Heart right ventricle (tissue), 16 donors: ENCODE data around the gene OR5T2. TPM values are rescaled to one million over a fixed set of nuclear protein-coding genes. Genes with fewer than 3 reads are reported as not detected.
"Not testable (repeated sequence)": the region's sequence is repeated elsewhere in the genome, so short reads cannot be mapped to it uniquely, and the experiment has no call there.

Experiments used
- ATAC-seq, 8 donors: fragments of 200-7000 bp; cut with Tn5 transposase; one replicate each; pipeline ENCODE4 v1.9.1; 2020; ENCODE audit warnings: mild to moderate bottlenecking in 8 of 8, moderate library complexity in 8 of 8, moderate number of reproducible peaks in 1 of 8
- DNase-seq, 2 donors: peaks; one replicate each; pipeline ENCODE4 v3.0.0-alpha.2; 2020
- H3K27ac ChIP-seq, 10 donors: fragments of 200-600 bp; sonication (generic) in 2 of 10; one replicate each; pipeline versions ENCODE4 v1.5.0 to v1.8.0; 2020 to 2022; ENCODE audit warnings: mild to moderate bottlenecking in 3 of 10
- H3K27me3 ChIP-seq, 7 donors: fragments of 200-600 bp; one replicate each; pipeline ENCODE4 v1.8.0; 2021 to 2022; ENCODE audit warnings: mild to moderate bottlenecking in 2 of 7
- H3K36me3 ChIP-seq, 9 donors: fragments of 200-600 bp; sonication (generic) in 1 of 9; one replicate each; pipeline versions ENCODE4 v1.5.0 to v1.8.0; 2020 to 2022; ENCODE audit warnings: mild to moderate bottlenecking in 2 of 9
- H3K4me1 ChIP-seq, 9 donors: fragments of 200-600 bp; sonication (generic) in 1 of 9; one replicate each; pipeline versions ENCODE4 v1.5.0 to v1.8.0; 2020 to 2022; ENCODE audit warnings: mild to moderate bottlenecking in 4 of 9
- H3K4me3 ChIP-seq, 10 donors: fragments of 200-600 bp; sonication (generic) in 2 of 10; one replicate each; pipeline versions ENCODE4 v1.5.0 to v1.8.0; 2020 to 2022; ENCODE audit warnings: mild to moderate bottlenecking in 7 of 10, moderate library complexity in 2 of 10
- H3K9me3 ChIP-seq, 11 donors: fragments of 200-600 bp in 10 of 11; sonication (generic) in 2 of 11; one replicate each; pipeline versions ENCODE4 v1.5.0 to v1.8.0; 2013 to 2022; ENCODE audit warnings: mild to moderate bottlenecking in 2 of 11, control low read depth in 1 of 11, moderate library complexity in 1 of 11
- CTCF ChIP-seq, 9 donors: fragments of 200-600 bp; sonication (generic) in 2 of 9; IDR thresholded peaks; one replicate each; pipeline versions ENCODE4 v1.5.0 to v1.8.0; 2021 to 2022; ENCODE audit warnings: antibody characterized with exemption in 9 of 9, mild to moderate bottlenecking in 5 of 9, moderate library complexity in 1 of 9
- WGBS, 2 donors: extraction: QIAGEN DNeasy Blood & Tissue Kit; methylation state at CpG; one replicate each; pipeline ENCODE4 v1.1.7; 2013; ENCODE audit warnings: inconsistent platforms in 1 of 2; 5-methylcytosine and 5-hydroxymethylcytosine counted together
- intact Hi-C, 10 donors: fragments of 100-400 bp; cut with DNase I; formaldehyde crosslinking; loops; one replicate each; pipeline versions ENCODE4 v1.11.1 to v1.14.2; 2022
- long read RNA-seq, 3 donors: library from polyadenylated mRNA; unstranded; transcript quantifications; one replicate each; pipeline ENCODE4 v2.0.0, GENCODE V29; 2020 to 2021
- polyA plus RNA-seq, 2 donors: library from polyadenylated mRNA; stranded (reverse); fragments of 200-250 nt; gene quantifications; one replicate each; pipeline ENCODE4 v1.2.3, GENCODE V29; 2013
- total RNA-seq, 10 donors: library from RNA; stranded (reverse); fragmentation: NEBNext Ultra II Directional in 3 of 10; extraction: Animal tissue kit (Norgen Biotek cat#: 25700) in 3 of 10; gene quantifications; one replicate each; pipeline versions ENCODE4 v1.2.1 to v1.2.4, GENCODE V29; 2021 to 2023
- donor health status: Arrhythmogenic right ventricular cardiomyopathy.
- donor health status: ischemic (EF 13 %, LVEDD 7.1; RV severe dilation, severe dysfunction).
- donor health status: healthy with polysubstance abuse.
- donor health status: DM: no; HTN: yes; CAD: no.
- donor health status: DM: no; HTN: no; CAD: no.
- donor health status: ischemic (EF 25% LVEDD 6.9; RV normal size, moderate dysfunction).
- donor health status: ischemic (EF 25% LVEDD 5.7; RV mildly dilated, moderate dysfunction).
- donor health status: healthy.
- donor health status: DM: yes; HTN: yes; CAD: no.
- donor health status: Ischemic cardiomyopathy.
- donor health status: ischemic (EF 35%, LVEDD 5.7; RV mildly dilated, moderate dysfunction).
- donor health status: nonischemic (EF 11% LVEDD 7.7; RV severe dilation, severe dysfunction).
- donor health status: DM: yes; HTN: yes; CAD: no.
- donor health status: PGD.
- donor health status: ischemic (EF 29% LVEDD 5.4; RV normal size, mild dysfunction).
- donor health status: nonischemic (EF 23%, LVEDD 6.1; RV moderate dilation, normal function).

OR5T2 gene
- not detected for total RNA-seq
- polyA plus RNA-seq, result not detected
- long read RNA-seq, donor 1, result 0 reads
- long read RNA-seq, donor 2, result 0 reads
- long read RNA-seq, donor 3, result 0 reads

- H3K4me3 ChIP-seq, result no peak within 1 kb of the TSS
- TF ChIP-seq CTCF (IDR thresholded peaks at IDR 0.05), result no peak
- no peaks in the 10 kb centered on the region for H3K4me1 ChIP-seq
- 46% methylated on average over 1 of the region's 1 CpG for whole genome bisulfite sequencing, 2 donors
- no peaks in the 10 kb centered on the region for H3K36me3 ChIP-seq
- H3K27ac ChIP-seq, result no peak within 1 kb of the TSS
- H3K9me3 ChIP-seq, result peaks cover 0 to 18% (median 0%) of the 10 kb centered on the region in 11 donors
- intact Hi-C loops, result no loop called here
- ATAC-seq (no peak), DNase-seq (no peak)
- H3K27me3 ChIP-seq, result no peaks in the 10 kb centered on the region
Measured at GRCh38 chr11:56234155-56234554, at the start of gene OR5T2. OR5T2 (minus strand) TSS chr11:56234255; CDS start chr11:56233062, 1,193 bp downstream.

GRCh38 chr11:56273854-56274253 lies 39.8 kb upstream of the OR5T2 start, which contains the start of gene OR5T1:
OR5T1 (plus strand) TSS chr11:56274154; CDS start chr11:56275639, 1,485 bp downstream.
- Histone ChIP-seq H3K4me3 (no peak within 1 kb of the TSS), H3K36me3 (no peaks in the 10 kb centered on the region), H3K27ac (no peak within 1 kb of the TSS), H3K27me3 (no peaks in the 10 kb centered on the region), H3K9me3 (peaks cover 0 to 40% (median 6%) of the 10 kb centered on the region in 11 donors), H3K4me1 (no peaks in the 10 kb centered on the region)
- no peak for DNase-seq
- no peak for TF ChIP-seq CTCF (IDR thresholded peaks at IDR 0.05)
- ATAC-seq, result no peak
- intact Hi-C loops, result no loop called here

- no peak overlapping the region for H3K27ac ChIP-seq
- peaks cover 0 to 42% (median 8%) of the 10 kb centered on the region in 11 donors for H3K9me3 ChIP-seq
- H3K4me1 ChIP-seq, result no peaks in the 10 kb centered on the region
- no peaks in the 10 kb centered on the region for H3K27me3 ChIP-seq
- TF ChIP-seq CTCF (IDR thresholded peaks at IDR 0.05), result no peak
- WGBS, 2 donors, result 63 to 65% methylated on average over 3 of the region's 3 CpGs
- DNase-seq, result no peak
- H3K36me3 ChIP-seq, result no peaks in the 10 kb centered on the region
- intact Hi-C loops, result no loop called here
- no peak overlapping the region for H3K4me3 ChIP-seq
- no peak for ATAC-seq
Measured at GRCh38 chr11:56271092-56271491, 37.0 kb upstream of the OR5T2 start.

GRCh38 chr11:56251954-56252353 lies 17.9 kb upstream of the OR5T2 start, which contains the start of gene OR5T3:
OR5T3 (plus strand) TSS chr11:56252254; CDS start chr11:56252254, 0 bp downstream.
- peaks cover 0 to 7% (median 0%) of the 10 kb centered on the region in 11 donors for H3K9me3 ChIP-seq
- no peak within 1 kb of the TSS for H3K4me3 ChIP-seq
- no peak within 1 kb of the TSS for H3K27ac ChIP-seq
- DNase-seq (no peak), ATAC-seq (no peak)
- H3K36me3 ChIP-seq, result no peaks in the 10 kb centered on the region
- TF ChIP-seq CTCF (IDR thresholded peaks at IDR 0.05), result no peak
- H3K4me1 ChIP-seq, result no peaks in the 10 kb centered on the region
- H3K27me3 ChIP-seq, result no peaks in the 10 kb centered on the region
- intact Hi-C loops, result no loop called here

- ATAC-seq, H3K4me3 ChIP-seq, H3K36me3 ChIP-seq, DNase-seq, intact Hi-C loops, H3K4me1 ChIP-seq, H3K27ac ChIP-seq, H3K27me3 ChIP-seq: not testable (repeated sequence)
- H3K9me3 ChIP-seq, result peaks cover 0 to 41% (median 8%) of the 10 kb centered on the region in 11 donors
- WGBS, 2 donors, result 79 to 80% methylated on average over 5 of the region's 5 CpGs
Measured at GRCh38 chr11:56219735-56220134, 14.3 kb downstream of the OR5T2 start.
